Parathyroid adenoma (tissue), 2 donors: ENCODE results near the gene DCK.

ENCODE experiments used
- H2AFZ ChIP-seq: fragments of 300-600 bp; sonication (generic); one replicate; pipeline ENCODE4 v1.7.0; 2017; ENCODE audit warnings: antibody characterized with exemption, mild to moderate bottlenecking
- H3K27ac ChIP-seq: fragments of 300-600 bp; sonication (generic); one replicate; pipeline ENCODE4 v1.7.0; 2017
- H3K27me3 ChIP-seq: fragments of 300-600 bp; sonication (generic); one replicate; pipeline ENCODE4 v1.7.0; 2017; ENCODE audit warnings: low read length; ENCODE audit not compliant: control insufficient read depth, insufficient read depth
- H3K36me3 ChIP-seq: fragments of 300-600 bp; sonication (generic); one replicate; pipeline ENCODE4 v1.7.0; 2017; ENCODE audit warnings: low read length; ENCODE audit not compliant: control insufficient read depth, insufficient read depth
- H3K4me1 ChIP-seq: fragments of 300-600 bp; sonication (generic); one replicate; pipeline ENCODE4 v1.7.0; 2017; ENCODE audit warnings: control low read depth
- H3K4me2 ChIP-seq: fragments of 300-600 bp; sonication (generic); one replicate; pipeline ENCODE4 v1.7.0; 2017; ENCODE audit warnings: low read length
- H3K4me3 ChIP-seq: fragments of 300-600 bp; sonication (generic); one replicate; pipeline ENCODE4 v1.7.0; 2017; ENCODE audit warnings: low read depth, low read length
- H3K79me2 ChIP-seq: fragments of 300-600 bp; sonication (generic); one replicate; pipeline ENCODE4 v1.7.0; 2017; ENCODE audit warnings: control low read depth
- H3K9ac ChIP-seq: fragments of 300-600 bp; sonication (generic); one replicate; pipeline ENCODE4 v1.7.0; 2017; ENCODE audit warnings: mild to moderate bottlenecking
- H3K9me3 ChIP-seq: fragments of 300-600 bp; sonication (generic); one replicate; pipeline ENCODE4 v1.7.0; 2017; ENCODE audit warnings: low read length; ENCODE audit not compliant: control insufficient read depth
- TF ChIP-seq, protein P1 (sequence below): fragments of 300-600 bp; sonication (generic); IDR thresholded peaks from one replicate; pipeline ENCODE4 v1.7.0; 2017; ENCODE audit warnings: antibody characterized with exemption, mild to moderate bottlenecking
- donor health status: primary hyperparathyroidism.

Gene DCK

DNA sequence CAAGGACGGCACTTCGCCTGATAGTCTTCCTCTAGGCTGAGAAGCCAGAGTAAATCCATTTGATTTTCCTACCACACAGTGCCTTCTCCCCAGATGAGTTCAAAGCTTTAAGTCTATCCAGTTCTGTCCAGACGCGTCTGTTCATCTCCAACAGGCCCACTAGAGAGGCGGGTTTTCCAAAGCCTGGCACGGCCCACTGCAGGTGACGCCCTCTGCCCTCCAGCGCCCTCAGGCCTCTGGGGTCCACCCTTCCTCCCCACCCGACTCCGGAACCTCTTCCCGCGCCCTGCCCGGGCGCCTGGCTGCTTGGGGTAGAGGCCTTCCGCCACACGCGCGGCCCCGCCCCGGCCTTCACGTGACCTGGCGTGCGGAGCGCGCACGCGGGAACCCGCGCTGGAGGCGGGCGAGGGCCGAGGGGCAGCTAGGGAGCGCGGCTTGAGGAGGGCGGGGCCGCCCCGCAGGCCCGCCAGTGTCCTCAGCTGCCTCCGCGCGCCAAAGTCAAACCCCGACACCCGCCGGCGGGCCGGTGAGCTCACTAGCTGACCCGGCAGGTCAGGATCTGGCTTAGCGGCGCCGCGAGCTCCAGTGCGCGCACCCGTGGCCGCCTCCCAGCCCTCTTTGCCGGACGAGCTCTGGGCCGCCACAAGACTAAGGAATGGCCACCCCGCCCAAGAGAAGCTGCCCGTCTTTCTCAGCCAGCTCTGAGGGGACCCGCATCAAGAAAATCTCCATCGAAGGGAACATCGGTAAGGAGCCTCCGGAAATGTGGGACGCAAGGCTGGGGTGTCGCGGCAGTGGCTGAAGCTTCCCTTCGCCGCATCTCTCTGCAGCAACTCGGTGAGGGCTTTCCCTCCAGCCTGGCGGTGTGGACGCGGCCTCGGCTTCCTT is at the start of gene DCK:
TSS of gene DCK (plus strand) at position 469 of the 888 bp plus-strand sequence. CDS start at position 656, 187 bp downstream.
- no peaks in the 10 kb centered on the region for H3K79me2 ChIP-seq
- peak within 1 kb of the TSS; percentile 92 for H2AFZ ChIP-seq
- peak within 1 kb of the TSS; percentile 71 for H3K27ac ChIP-seq
- TF ChIP-seq, protein P1, sequence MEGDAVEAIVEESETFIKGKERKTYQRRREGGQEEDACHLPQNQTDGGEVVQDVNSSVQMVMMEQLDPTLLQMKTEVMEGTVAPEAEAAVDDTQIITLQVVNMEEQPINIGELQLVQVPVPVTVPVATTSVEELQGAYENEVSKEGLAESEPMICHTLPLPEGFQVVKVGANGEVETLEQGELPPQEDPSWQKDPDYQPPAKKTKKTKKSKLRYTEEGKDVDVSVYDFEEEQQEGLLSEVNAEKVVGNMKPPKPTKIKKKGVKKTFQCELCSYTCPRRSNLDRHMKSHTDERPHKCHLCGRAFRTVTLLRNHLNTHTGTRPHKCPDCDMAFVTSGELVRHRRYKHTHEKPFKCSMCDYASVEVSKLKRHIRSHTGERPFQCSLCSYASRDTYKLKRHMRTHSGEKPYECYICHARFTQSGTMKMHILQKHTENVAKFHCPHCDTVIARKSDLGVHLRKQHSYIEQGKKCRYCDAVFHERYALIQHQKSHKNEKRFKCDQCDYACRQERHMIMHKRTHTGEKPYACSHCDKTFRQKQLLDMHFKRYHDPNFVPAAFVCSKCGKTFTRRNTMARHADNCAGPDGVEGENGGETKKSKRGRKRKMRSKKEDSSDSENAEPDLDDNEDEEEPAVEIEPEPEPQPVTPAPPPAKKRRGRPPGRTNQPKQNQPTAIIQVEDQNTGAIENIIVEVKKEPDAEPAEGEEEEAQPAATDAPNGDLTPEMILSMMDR, result no peak
- peak within 1 kb of the TSS; percentile 23 for H3K9ac ChIP-seq
- peak within 1 kb of the TSS; percentile 82 for H3K4me3 ChIP-seq
- no peaks in the 10 kb centered on the region for H3K9me3 ChIP-seq
- H3K4me2 ChIP-seq, result peak within 1 kb of the TSS; percentile 68
- no peaks in the 10 kb centered on the region for H3K36me3 ChIP-seq
- H3K4me1 ChIP-seq, result no peaks in the 10 kb centered on the region
- no peaks in the 10 kb centered on the region for H3K27me3 ChIP-seq

DNA sequence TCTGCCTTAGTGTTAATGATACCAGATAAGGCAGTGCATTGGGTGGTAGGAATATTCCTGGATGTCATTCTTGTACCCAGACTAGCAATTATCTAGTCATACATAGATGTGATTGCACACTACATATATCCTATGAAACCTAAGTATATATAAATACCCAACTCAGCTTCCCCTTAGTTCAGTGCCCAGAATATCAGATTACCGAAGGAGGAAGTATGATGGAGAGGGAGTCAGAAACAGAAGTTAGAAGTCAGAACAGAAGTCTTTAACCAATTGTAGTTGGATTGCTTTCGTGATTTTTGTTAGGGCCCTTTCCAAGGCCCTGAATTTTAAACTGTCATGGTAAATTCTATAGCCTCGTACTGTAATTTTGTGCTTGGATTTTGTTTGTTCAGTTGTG is 48.4 kb upstream of the DCK start:
- no peaks in the 10 kb centered on the region for H3K9me3 ChIP-seq
- no peak overlapping the region for H3K4me3 ChIP-seq
- TF ChIP-seq, protein P1, result no peak
- no peak overlapping the region for H3K27ac ChIP-seq
- no peak overlapping the region for H3K4me2 ChIP-seq
- H2AFZ ChIP-seq, result no peak overlapping the region
- peaks cover 2% of the 10 kb centered on the region for H3K79me2 ChIP-seq
- no peaks in the 10 kb centered on the region for H3K27me3 ChIP-seq
- H3K36me3 ChIP-seq, result no peaks in the 10 kb centered on the region
- H3K4me1 ChIP-seq, result no peaks in the 10 kb centered on the region
- H3K9ac ChIP-seq, result no peak overlapping the region

DNA sequence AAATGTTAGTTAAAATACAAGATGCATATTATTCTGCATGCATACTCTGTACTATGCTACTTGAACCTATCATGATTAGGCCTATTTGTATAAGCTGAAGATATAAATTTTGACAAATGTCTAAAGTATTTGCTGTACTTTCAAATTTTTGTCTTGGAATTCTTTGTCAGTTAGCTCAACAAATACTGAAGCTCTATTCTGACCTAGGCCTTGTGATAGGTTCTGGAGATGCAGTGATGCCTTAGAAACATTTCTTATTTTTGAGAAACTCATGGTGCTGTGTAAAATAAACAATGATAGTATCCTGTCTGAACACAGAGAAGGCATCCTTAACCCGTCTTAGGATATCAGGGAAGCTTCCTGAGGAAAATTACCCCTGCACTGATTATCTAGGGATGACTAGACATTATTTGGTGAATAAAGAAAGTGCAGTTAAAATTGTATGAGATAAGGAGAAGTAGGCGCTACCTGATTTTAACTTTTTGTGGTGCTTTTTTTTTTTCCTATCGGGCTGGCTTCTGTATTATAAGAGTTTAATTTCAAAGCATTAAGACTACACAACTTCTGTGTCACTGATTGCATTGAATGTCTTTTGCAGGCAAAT is 47.9 kb upstream of the DCK start:
- H3K79me2 ChIP-seq, result no peaks in the 10 kb centered on the region
- no peak overlapping the region for H3K9ac ChIP-seq
- no peak overlapping the region for H3K4me3 ChIP-seq
- no peak overlapping the region for H3K4me2 ChIP-seq
- no peaks in the 10 kb centered on the region for H3K4me1 ChIP-seq
- no peaks in the 10 kb centered on the region for H3K27me3 ChIP-seq
- H3K9me3 ChIP-seq, result no peaks in the 10 kb centered on the region
- no peaks in the 10 kb centered on the region for H3K36me3 ChIP-seq
- TF ChIP-seq, protein P1, result no peak
- H2AFZ ChIP-seq, result no peak overlapping the region
- H3K27ac ChIP-seq, result no peak overlapping the region

DNA sequence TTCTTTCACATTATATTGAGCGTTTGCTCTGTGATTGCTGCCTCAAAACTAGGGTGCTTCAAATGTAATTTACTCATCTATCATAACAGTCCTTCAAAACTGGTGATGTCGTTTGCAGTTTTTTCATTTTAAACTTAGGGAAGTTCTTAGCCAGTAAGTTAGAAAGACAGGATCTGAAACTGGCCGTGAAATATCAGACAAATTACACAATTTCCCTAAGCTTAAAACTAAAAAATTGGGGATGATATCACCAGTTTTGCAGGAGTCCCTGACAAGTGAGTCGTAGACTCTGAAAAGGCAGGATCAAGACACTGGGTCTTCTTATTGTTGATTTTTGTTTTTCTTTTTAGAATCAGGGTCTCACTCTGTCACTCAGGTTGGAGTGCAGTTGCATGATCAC is 46.5 kb upstream of the DCK start:
- H3K4me2 ChIP-seq, result no peak overlapping the region
- no peaks in the 10 kb centered on the region for H3K4me1 ChIP-seq
- H3K36me3 ChIP-seq, result no peaks in the 10 kb centered on the region
- TF ChIP-seq, protein P1, result no peak
- H3K27me3 ChIP-seq, result no peaks in the 10 kb centered on the region
- H3K9ac ChIP-seq, result no peak overlapping the region
- no peak overlapping the region for H2AFZ ChIP-seq
- no peak overlapping the region for H3K4me3 ChIP-seq
- no peaks in the 10 kb centered on the region for H3K79me2 ChIP-seq
- H3K27ac ChIP-seq, result no peak overlapping the region
- H3K9me3 ChIP-seq, result no peaks in the 10 kb centered on the region
